Upper lobe of left lung (tissue), 6 donors: ENCODE measurements around the gene MCM5. TPM values are rescaled to one million over a fixed set of nuclear protein-coding genes. Genes with fewer than 3 reads are reported as not detected.

Experiments
- ATAC-seq, 2 donors: fragments of 200-7000 bp; cut with Tn5 transposase; one replicate each; pipeline ENCODE4 v1.9.1; 2022; ENCODE audit warnings: mild to moderate bottlenecking in 2 of 2, moderate library complexity in 2 of 2; ENCODE audit not compliant: low FRiP score in 2 of 2
- DNase-seq, 2 donors: peaks; one replicate each; pipeline ENCODE4 v3.0.0-alpha.2; 2019 to 2020
- H3K27ac ChIP-seq, 4 donors: fragments of 200-600 bp; sonication (generic); one replicate each; pipeline ENCODE4 v1.5.1; 2016 to 2019
- H3K27me3 ChIP-seq, 4 donors: fragments of 200-600 bp; sonication (generic); one replicate each; pipeline ENCODE4 v1.5.1; 2017 to 2019
- H3K36me3 ChIP-seq, 4 donors: fragments of 200-600 bp; sonication (generic); one replicate each; pipeline ENCODE4 v1.5.1; 2016 to 2019
- H3K4me1 ChIP-seq, 4 donors: fragments of 200-600 bp; sonication (generic); one replicate each; pipeline ENCODE4 v1.5.1; 2018 to 2019
- H3K4me3 ChIP-seq, 4 donors: fragments of 200-600 bp; sonication (generic); one replicate each; pipeline ENCODE4 v1.5.1; 2017 to 2019; ENCODE audit warnings: mild to moderate bottlenecking in 2 of 4, moderate library complexity in 1 of 4
- H3K9me3 ChIP-seq, 4 donors: fragments of 200-600 bp; sonication (generic); one replicate each; pipeline ENCODE4 v1.5.1; 2018 to 2019
- EP300 ChIP-seq, 4 donors: sonication (generic); formaldehyde crosslinking; IDR thresholded peaks; one replicate each; pipeline ENCODE4 v1.5.1; 2017; ENCODE audit warnings: antibody characterized with exemption in 4 of 4, control low read depth in 2 of 4
- POLR2A ChIP-seq, 4 donors: fragments of 450-650 bp; IDR thresholded peaks; one replicate each; pipeline ENCODE4 v1.5.1; 2016 to 2017; ENCODE audit warnings: antibody characterized with exemption in 4 of 4, mild to moderate bottlenecking in 2 of 4
- POLR2AphosphoS5 ChIP-seq, 2 donors: sonication (generic); formaldehyde crosslinking; IDR thresholded peaks; one replicate each; pipeline ENCODE4 v1.5.1; 2017; ENCODE audit warnings: antibody characterized with exemption in 2 of 2
- WGBS, 2 donors: methylation state at CpG; one replicate each; pipeline ENCODE4 v1.1.5; 2017 to 2018; 5-methylcytosine and 5-hydroxymethylcytosine counted together
- total RNA-seq, 6 donors: library from RNA; depleted of rRNA in 4 of 6; stranded (reverse); fragments of >200 nt in 4 of 6; gene quantifications; one replicate each; pipeline versions ENCODE4 v1.1.0 to v1.2.1, GENCODE V29; 2016 to 2021
- TF ChIP-seq, protein P1 (sequence below), 6 experiments: fragments of 450-650 bp in 4 of 6; fragments of 200-600 bp in 2 of 6; sonication (generic) in 2 of 6; IDR thresholded peaks; one replicate each; pipeline ENCODE4 v1.5.1; 2016 to 2019; ENCODE audit warnings: antibody characterized with exemption in 6 of 6
- donor health status: DM: no; HTN: no; CAD: no; lungs with moderate emphysema.
- donor health status: DM: no; HTN: yes; CAD: no; lungs with severe emphysema.

Gene MCM5
- total RNA-seq, 6 donors from 2014 or later = 9.8 to 34.4 (median 20.2) TPM

DNA sequence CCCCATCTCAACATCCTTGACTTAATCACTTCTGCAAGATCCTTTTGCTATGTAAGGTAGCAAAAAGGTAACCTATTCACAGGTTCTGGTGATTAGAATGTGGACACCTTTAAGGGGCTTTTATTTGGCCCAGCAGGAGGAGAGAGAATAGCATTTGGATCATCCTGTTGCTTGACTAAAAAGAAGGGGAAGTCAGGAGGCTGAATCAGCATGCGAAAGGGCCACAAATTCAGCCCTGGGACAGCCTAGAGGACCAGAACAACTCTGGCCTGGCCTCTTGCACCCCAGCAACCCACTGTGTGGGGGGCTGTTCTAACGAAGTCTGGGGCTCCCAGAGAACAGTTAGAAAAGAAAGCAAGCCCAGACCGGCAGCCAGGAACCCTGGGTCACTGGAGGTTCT, 22.2 kb upstream of the MCM5 start:
- no peaks in the 10 kb centered on the region for H3K9me3 ChIP-seq
- WGBS, 2 donors = 68 to 79% methylated on average over 3 of the region's 3 CpGs
- TF ChIP-seq, protein P1, sequence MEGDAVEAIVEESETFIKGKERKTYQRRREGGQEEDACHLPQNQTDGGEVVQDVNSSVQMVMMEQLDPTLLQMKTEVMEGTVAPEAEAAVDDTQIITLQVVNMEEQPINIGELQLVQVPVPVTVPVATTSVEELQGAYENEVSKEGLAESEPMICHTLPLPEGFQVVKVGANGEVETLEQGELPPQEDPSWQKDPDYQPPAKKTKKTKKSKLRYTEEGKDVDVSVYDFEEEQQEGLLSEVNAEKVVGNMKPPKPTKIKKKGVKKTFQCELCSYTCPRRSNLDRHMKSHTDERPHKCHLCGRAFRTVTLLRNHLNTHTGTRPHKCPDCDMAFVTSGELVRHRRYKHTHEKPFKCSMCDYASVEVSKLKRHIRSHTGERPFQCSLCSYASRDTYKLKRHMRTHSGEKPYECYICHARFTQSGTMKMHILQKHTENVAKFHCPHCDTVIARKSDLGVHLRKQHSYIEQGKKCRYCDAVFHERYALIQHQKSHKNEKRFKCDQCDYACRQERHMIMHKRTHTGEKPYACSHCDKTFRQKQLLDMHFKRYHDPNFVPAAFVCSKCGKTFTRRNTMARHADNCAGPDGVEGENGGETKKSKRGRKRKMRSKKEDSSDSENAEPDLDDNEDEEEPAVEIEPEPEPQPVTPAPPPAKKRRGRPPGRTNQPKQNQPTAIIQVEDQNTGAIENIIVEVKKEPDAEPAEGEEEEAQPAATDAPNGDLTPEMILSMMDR (IDR thresholded peaks at IDR 0.05) = no peak
- DNase-seq (peak in 1 of 2 donors; percentile 51), ATAC-seq (no peak)
- H3K4me1 ChIP-seq = peaks cover 19 to 45% (median 28%) of the 10 kb centered on the region in 4 donors
- H3K27ac ChIP-seq = peak overlapping the region; percentile 60 to 89 (median 79)
- no peaks in the 10 kb centered on the region for H3K36me3 ChIP-seq
- no peaks in the 10 kb centered on the region for H3K27me3 ChIP-seq
- H3K4me3 ChIP-seq = no peak overlapping the region

DNA sequence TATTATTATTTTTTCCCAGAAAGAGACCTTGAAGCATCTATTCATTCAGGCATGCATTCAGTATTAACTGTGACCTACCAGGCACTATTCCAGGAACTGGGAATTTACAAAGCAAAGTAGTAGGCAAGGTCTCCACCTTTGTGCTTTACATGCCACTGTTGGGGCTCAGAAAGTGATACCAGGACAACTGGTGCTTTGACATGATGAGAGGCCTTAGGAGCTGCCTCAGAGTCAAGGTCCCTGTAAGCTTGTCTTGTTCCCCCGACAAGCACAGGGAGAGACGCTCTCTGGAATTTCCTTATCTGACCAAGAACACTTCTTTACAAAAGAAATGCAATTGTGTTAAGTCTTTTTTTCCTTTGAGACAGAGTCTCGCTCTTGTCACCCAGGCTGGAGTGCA, 21.3 kb upstream of the MCM5 start:
- TF ChIP-seq POLR2AphosphoS5 (IDR thresholded peaks at IDR 0.05) (no peak), EP300 (IDR thresholded peaks at IDR 0.05) (no peak), POLR2A (IDR thresholded peaks at IDR 0.05) (no peak)
- TF ChIP-seq, protein P1 (IDR thresholded peaks at IDR 0.05) = no peak
- Histone ChIP-seq H3K4me1 (peaks cover 19 to 49% (median 32%) of the 10 kb centered on the region in 4 donors), H3K27me3 (no peaks in the 10 kb centered on the region), H3K27ac (no peak overlapping the region), H3K36me3 (no peaks in the 10 kb centered on the region), H3K9me3 (no peaks in the 10 kb centered on the region), H3K4me3 (no peak overlapping the region)
- WGBS, 2 donors = 84 to 92% methylated on average over 3 of the region's 3 CpGs
- ATAC-seq (no peak), DNase-seq (no peak)

DNA sequence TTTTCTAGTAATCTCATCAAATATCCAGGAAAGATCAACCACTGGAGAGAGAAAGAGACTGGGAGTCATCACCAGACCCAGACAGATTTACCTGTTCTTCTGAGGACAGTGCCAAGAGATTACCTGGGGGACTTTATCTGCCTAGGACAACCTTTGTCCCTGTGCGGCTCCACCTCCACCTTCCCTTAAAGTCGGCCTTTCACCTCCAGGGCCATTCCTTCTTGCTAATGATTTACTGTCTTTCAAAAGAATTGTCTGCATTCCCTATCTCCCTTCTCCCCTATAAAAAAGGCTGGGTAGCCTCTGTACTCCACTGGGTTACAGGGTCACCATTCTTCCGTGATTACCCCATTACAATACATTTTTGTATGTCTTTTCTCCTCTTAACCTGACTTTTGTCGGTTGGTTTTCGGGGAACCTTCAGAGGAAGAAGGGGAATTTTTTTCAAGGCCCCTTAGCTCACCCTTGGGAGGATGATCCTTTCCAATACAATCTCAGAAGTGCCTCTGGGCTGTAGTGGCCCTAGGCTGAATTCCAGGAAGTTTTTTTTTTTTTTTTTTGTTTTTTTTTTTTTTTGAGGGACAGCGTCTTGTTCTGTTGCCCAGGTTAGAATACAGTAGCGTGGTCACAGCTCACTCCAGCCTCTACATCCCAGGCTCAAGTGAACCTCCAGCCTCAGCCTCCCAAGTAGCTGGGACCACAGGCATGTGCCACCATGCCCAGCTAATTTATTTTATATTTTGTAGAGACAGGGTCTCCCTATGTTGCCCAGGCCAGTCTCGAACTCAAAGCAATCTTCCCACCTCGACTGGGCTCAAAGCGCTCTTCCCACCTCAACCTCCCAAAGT, 20.6 kb upstream of the MCM5 start:
- H3K4me1 ChIP-seq = peaks cover 19 to 56% (median 34%) of the 10 kb centered on the region in 4 donors
- 84 to 91% methylated on average over 10 of the region's 10 CpGs for WGBS, 2 donors
- TF ChIP-seq, protein P1 (IDR thresholded peaks at IDR 0.05) = no peak
- TF ChIP-seq POLR2AphosphoS5 (IDR thresholded peaks at IDR 0.05) = no peak
- TF ChIP-seq POLR2A (IDR thresholded peaks at IDR 0.05) = no peak
- TF ChIP-seq EP300 (IDR thresholded peaks at IDR 0.05) = no peak

GRCh38 chr22:35380013-35380412, 19.9 kb upstream of the MCM5 start:
- no peak for DNase-seq
- Histone ChIP-seq H3K4me1 (peaks cover 19 to 63% (median 36%) of the 10 kb centered on the region in 4 donors), H3K27ac (peak overlapping the region in 2 of 4 donors; percentile 87 to 93), H3K27me3 (no peaks in the 10 kb centered on the region), H3K4me3 (no peak overlapping the region), H3K36me3 (no peaks in the 10 kb centered on the region), H3K9me3 (no peaks in the 10 kb centered on the region)
- no peak for TF ChIP-seq POLR2A (IDR thresholded peaks at IDR 0.05)
- TF ChIP-seq, protein P1 (IDR thresholded peaks at IDR 0.05) = no peak
- no peak for TF ChIP-seq EP300 (IDR thresholded peaks at IDR 0.05)
- TF ChIP-seq POLR2AphosphoS5 (IDR thresholded peaks at IDR 0.05) = no peak
- ATAC-seq = no peak
- WGBS, 2 donors = 86 to 87% methylated on average over 6 of the region's 6 CpGs

More for the DNA sequence above, 20.6 kb upstream of the MCM5 start:
- ATAC-seq = no peak
- no peak for DNase-seq
- Histone ChIP-seq H3K27me3 (no peaks in the 10 kb centered on the region), H3K36me3 (no peaks in the 10 kb centered on the region), H3K27ac (peak overlapping the region in 1 of 4 donors; percentile 93), H3K9me3 (no peaks in the 10 kb centered on the region), H3K4me3 (no peak overlapping the region)
